ENCODE results near the gene FCGBP.

Gene FCGBP

GRCh38 chr19:39935364-39935661 is 879 bp upstream of the FCGBP start:
- DNase-seq (ENCODE audit: low spot score) = no peak
- no peak for TF ChIP-seq CTCF (IDR thresholded peaks at IDR 0.05; ENCODE audit: borderline replicate concordance, control extremely low read depth, extremely low read depth, insufficient read depth, missing control alignments)
- in situ Hi-C loops (cut with MboI; ENCODE audit: low sequenced_read_pairs, unreplicated experiment) = no loop called here

GRCh38 chr19:39929750-39930149 is 4.7 kb downstream of the FCGBP start:
- DNase-seq (ENCODE audit: low spot score) = no peak
- in situ Hi-C loops (cut with MboI; ENCODE audit: low sequenced_read_pairs, unreplicated experiment) = no loop called here
- no peak for TF ChIP-seq CTCF (IDR thresholded peaks at IDR 0.05; ENCODE audit: borderline replicate concordance, control extremely low read depth, extremely low read depth, insufficient read depth, missing control alignments)

- in situ Hi-C loops (cut with MboI; ENCODE audit: low sequenced_read_pairs, unreplicated experiment) = no loop called here
- TF ChIP-seq CTCF (IDR thresholded peaks at IDR 0.05; ENCODE audit: borderline replicate concordance, control extremely low read depth, extremely low read depth, insufficient read depth, missing control alignments) = no peak
- no peak for DNase-seq (ENCODE audit: low spot score)
Observed at GRCh38 chr19:39928357-39928725, 6.1 kb downstream of the FCGBP start.

GRCh38 chr19:39927524-39928356 is 6.7 kb downstream of the FCGBP start:
- DNase-seq (ENCODE audit: low spot score) = no peak
- in situ Hi-C loops (cut with MboI; ENCODE audit: low sequenced_read_pairs, unreplicated experiment) = no loop called here
- no peak for TF ChIP-seq CTCF (IDR thresholded peaks at IDR 0.05; ENCODE audit: borderline replicate concordance, control extremely low read depth, extremely low read depth, insufficient read depth, missing control alignments)

- no peak for DNase-seq (ENCODE audit: low spot score)
- in situ Hi-C loops (cut with MboI; ENCODE audit: low sequenced_read_pairs, unreplicated experiment) = no loop called here
- no peak for TF ChIP-seq CTCF (IDR thresholded peaks at IDR 0.05; ENCODE audit: borderline replicate concordance, control extremely low read depth, extremely low read depth, insufficient read depth, missing control alignments)
Observed at GRCh38 chr19:39927076-39927475, 7.4 kb downstream of the FCGBP start.

- in situ Hi-C loops (cut with MboI; ENCODE audit: low sequenced_read_pairs, unreplicated experiment) = no loop called here
- DNase-seq (ENCODE audit: low spot score) = no peak
- no peak for TF ChIP-seq CTCF (IDR thresholded peaks at IDR 0.05; ENCODE audit: borderline replicate concordance, control extremely low read depth, extremely low read depth, insufficient read depth, missing control alignments)
Observed at GRCh38 chr19:39926170-39926760, 8.2 kb downstream of the FCGBP start.
